ENCODE data around the gene JCAD.

JCAD gene

GRCh38 chr10:30037620-30038336 lies 21.6 kb downstream of the JCAD start:
- no peak overlapping the region for H4K91ac ChIP-seq (ENCODE audit: low read depth, low read length)
- no peak overlapping the region for H3K4me2 ChIP-seq (ENCODE audit: low read length)
- no CpG with 5 or more reads among the region's 10 CpGs for WGBS (ENCODE audit: extremely low coverage, insufficient coverage, insufficient read length)
- H3K23ac ChIP-seq (ENCODE audit: low read length): no peak overlapping the region
- no peak overlapping the region for H2BK5ac ChIP-seq (ENCODE audit: low read depth, low read length, poor library complexity)
- no peak overlapping the region for H3K9ac ChIP-seq (ENCODE audit: low read length)
- peaks cover 12% of the 10 kb centered on the region in 2 experiments for H3K36me3 ChIP-seq (ENCODE audit: control insufficient read depth in 1 of 2, insufficient read depth in 2 of 2, low read length in 2 of 2)
- H3K79me2 ChIP-seq (ENCODE audit: control insufficient read depth, insufficient read depth, low read length, poor library complexity): no peaks in the 10 kb centered on the region
- no peak overlapping the region for H4K12ac ChIP-seq (ENCODE audit: low read depth, low read length)
- H3K4me3 ChIP-seq (ENCODE audit: low read depth, low read length): no peak overlapping the region
- H4K8ac ChIP-seq (ENCODE audit: low read depth, low read length): no peak overlapping the region
- no peak for DNase-seq
- no peak overlapping the region for H3K4ac ChIP-seq (ENCODE audit: low read depth, low read length)
- no peaks in the 10 kb centered on the region for H3K79me1 ChIP-seq (ENCODE audit: low read length)
- no peaks in the 10 kb centered on the region for H3K9me3 ChIP-seq (ENCODE audit: insufficient read depth, low read depth, low read length)
- no peak overlapping the region for H3K14ac ChIP-seq (ENCODE audit: low read length)
- H2AFZ ChIP-seq (ENCODE audit: insufficient read depth, low read length, poor library complexity): no peak overlapping the region
- H2BK12ac ChIP-seq (ENCODE audit: low read length): no peak overlapping the region
- H3K18ac ChIP-seq (ENCODE audit: low read length): no peak overlapping the region
- H3K4me1 ChIP-seq (ENCODE audit: control insufficient read depth in 1 of 2, insufficient read depth in 2 of 2, low read length in 2 of 2): no peaks in the 10 kb centered on the region
- no peak overlapping the region for H2AK5ac ChIP-seq (ENCODE audit: low read length)
- no peaks in the 10 kb centered on the region for H3K27me3 ChIP-seq (ENCODE audit: insufficient read depth, low read length)
- H3K27ac ChIP-seq (ENCODE audit: low read depth, low read length): no peak overlapping the region
- H2BK120ac ChIP-seq (ENCODE audit: insufficient read depth, low read length, poor library complexity): no peak overlapping the region

GRCh38 chr10:30036811-30037210 lies 22.6 kb downstream of the JCAD start:
- no peak overlapping the region for H4K91ac ChIP-seq (ENCODE audit: low read depth, low read length)
- no peaks in the 10 kb centered on the region for H3K4me1 ChIP-seq (ENCODE audit: control insufficient read depth in 1 of 2, insufficient read depth in 2 of 2, low read length in 2 of 2)
- peaks cover 10 to 12% of the 10 kb centered on the region in 2 experiments for H3K36me3 ChIP-seq (ENCODE audit: control insufficient read depth in 1 of 2, insufficient read depth in 2 of 2, low read length in 2 of 2)
- H3K4me3 ChIP-seq (ENCODE audit: low read depth, low read length): no peak overlapping the region
- no peak overlapping the region for H4K8ac ChIP-seq (ENCODE audit: low read depth, low read length)
- H3K79me1 ChIP-seq (ENCODE audit: low read length): no peaks in the 10 kb centered on the region
- H2BK12ac ChIP-seq (ENCODE audit: low read length): no peak overlapping the region
- no peak overlapping the region for H4K12ac ChIP-seq (ENCODE audit: low read depth, low read length)
- no peaks in the 10 kb centered on the region for H3K79me2 ChIP-seq (ENCODE audit: control insufficient read depth, insufficient read depth, low read length, poor library complexity)
- H2AK5ac ChIP-seq (ENCODE audit: low read length): no peak overlapping the region
- H3K9ac ChIP-seq (ENCODE audit: low read length): no peak overlapping the region
- H3K4ac ChIP-seq (ENCODE audit: low read depth, low read length): no peak overlapping the region
- no peak overlapping the region for H3K18ac ChIP-seq (ENCODE audit: low read length)
- H2BK120ac ChIP-seq (ENCODE audit: insufficient read depth, low read length, poor library complexity): no peak overlapping the region
- no peak overlapping the region for H3K14ac ChIP-seq (ENCODE audit: low read length)
- DNase-seq: no peak
- H3K27me3 ChIP-seq (ENCODE audit: insufficient read depth, low read length): no peaks in the 10 kb centered on the region
- no peak overlapping the region for H2AFZ ChIP-seq (ENCODE audit: insufficient read depth, low read length, poor library complexity)
- no peak overlapping the region for H3K27ac ChIP-seq (ENCODE audit: low read depth, low read length)
- no peak overlapping the region for H3K23ac ChIP-seq (ENCODE audit: low read length)
- no CpG with 5 or more reads among the region's 8 CpGs for WGBS (ENCODE audit: extremely low coverage, insufficient coverage, insufficient read length)
- no peak overlapping the region for H3K4me2 ChIP-seq (ENCODE audit: low read length)
- no peak overlapping the region for H2BK5ac ChIP-seq (ENCODE audit: low read depth, low read length, poor library complexity)
- H3K9me3 ChIP-seq (ENCODE audit: insufficient read depth, low read depth, low read length): no peaks in the 10 kb centered on the region

GRCh38 chr10:30036341-30036740 lies 23.0 kb downstream of the JCAD start:
- Histone ChIP-seq H2BK12ac (ENCODE audit: low read length) (no peak overlapping the region), H4K8ac (ENCODE audit: low read depth, low read length) (no peak overlapping the region), H4K12ac (ENCODE audit: low read depth, low read length) (no peak overlapping the region), H3K4me2 (ENCODE audit: low read length) (no peak overlapping the region), H3K4me1 (ENCODE audit: control insufficient read depth in 1 of 2, insufficient read depth in 2 of 2, low read length in 2 of 2) (no peaks in the 10 kb centered on the region), H2BK5ac (ENCODE audit: low read depth, low read length, poor library complexity) (no peak overlapping the region), H2BK120ac (ENCODE audit: insufficient read depth, low read length, poor library complexity) (no peak overlapping the region), H2AK5ac (ENCODE audit: low read length) (no peak overlapping the region), H2AFZ (ENCODE audit: insufficient read depth, low read length, poor library complexity) (no peak overlapping the region), H3K36me3 (ENCODE audit: control insufficient read depth in 1 of 2, insufficient read depth in 2 of 2, low read length in 2 of 2) (peaks cover 10 to 12% of the 10 kb centered on the region in 2 experiments), H4K91ac (ENCODE audit: low read depth, low read length) (no peak overlapping the region), H3K9me3 (ENCODE audit: insufficient read depth, low read depth, low read length) (no peaks in the 10 kb centered on the region), H3K23ac (ENCODE audit: low read length) (no peak overlapping the region), H3K18ac (ENCODE audit: low read length) (no peak overlapping the region), H3K79me1 (ENCODE audit: low read length) (no peaks in the 10 kb centered on the region), H3K4ac (ENCODE audit: low read depth, low read length) (no peak overlapping the region), H3K27ac (ENCODE audit: low read depth, low read length) (no peak overlapping the region), H3K9ac (ENCODE audit: low read length) (no peak overlapping the region), H3K79me2 (ENCODE audit: control insufficient read depth, insufficient read depth, low read length, poor library complexity) (no peaks in the 10 kb centered on the region), H3K27me3 (ENCODE audit: insufficient read depth, low read length) (no peaks in the 10 kb centered on the region), H3K4me3 (ENCODE audit: low read depth, low read length) (no peak overlapping the region), H3K14ac (ENCODE audit: low read length) (no peak overlapping the region)
- WGBS (ENCODE audit: extremely low coverage, insufficient coverage, insufficient read length): no CpG with 5 or more reads among the region's 3 CpGs
- no peak for DNase-seq

DNA sequence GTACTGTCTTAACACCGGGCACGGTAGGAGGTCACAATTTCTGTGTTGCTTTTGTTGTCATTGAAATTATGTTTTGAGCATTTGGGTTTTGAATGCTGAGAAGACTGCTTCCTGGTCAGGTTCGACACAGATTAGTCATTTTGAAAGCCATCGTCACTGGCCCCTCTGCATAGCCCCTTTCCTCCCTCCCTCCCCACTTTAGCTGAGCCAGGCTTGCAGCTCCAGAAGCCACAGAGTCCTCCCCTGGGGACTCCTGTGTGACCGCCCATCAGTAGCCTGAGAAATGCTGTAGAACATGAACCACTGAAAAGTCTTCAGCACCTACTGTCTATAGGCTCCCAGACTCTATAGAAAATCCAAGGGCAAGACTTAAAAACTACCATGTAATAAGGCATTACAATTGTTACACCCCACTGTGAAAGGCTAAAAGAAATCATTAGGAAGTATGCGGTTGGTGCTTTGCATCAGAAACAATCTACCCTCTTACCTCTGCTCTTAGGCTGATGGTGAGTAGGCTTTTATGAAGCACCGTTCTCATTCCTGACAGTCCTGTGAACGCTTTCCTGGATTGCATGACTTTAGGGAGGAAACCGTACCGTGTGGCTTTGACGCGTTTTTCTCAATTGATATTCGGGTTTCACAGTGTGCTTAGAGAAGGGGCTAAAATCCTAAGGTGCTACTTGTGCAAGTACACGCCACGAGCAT lies 24.8 kb downstream of the JCAD start:
- Histone ChIP-seq H3K4me1 (ENCODE audit: control insufficient read depth in 1 of 2, insufficient read depth in 2 of 2, low read length in 2 of 2) (no peaks in the 10 kb centered on the region), H2BK5ac (ENCODE audit: low read depth, low read length, poor library complexity) (no peak overlapping the region), H3K18ac (ENCODE audit: low read length) (no peak overlapping the region), H3K4ac (ENCODE audit: low read depth, low read length) (no peak overlapping the region), H2BK12ac (ENCODE audit: low read length) (no peak overlapping the region), H2AFZ (ENCODE audit: insufficient read depth, low read length, poor library complexity) (no peak overlapping the region), H3K4me3 (ENCODE audit: low read depth, low read length) (no peak overlapping the region), H4K91ac (ENCODE audit: low read depth, low read length) (no peak overlapping the region), H3K9ac (ENCODE audit: low read length) (no peak overlapping the region), H4K12ac (ENCODE audit: low read depth, low read length) (no peak overlapping the region), H3K79me1 (ENCODE audit: low read length) (no peaks in the 10 kb centered on the region), H3K9me3 (ENCODE audit: insufficient read depth, low read depth, low read length) (no peaks in the 10 kb centered on the region), H3K27ac (ENCODE audit: low read depth, low read length) (no peak overlapping the region), H2AK5ac (ENCODE audit: low read length) (no peak overlapping the region), H3K4me2 (ENCODE audit: low read length) (no peak overlapping the region), H3K27me3 (ENCODE audit: insufficient read depth, low read length) (no peaks in the 10 kb centered on the region), H3K14ac (ENCODE audit: low read length) (no peak overlapping the region), H3K36me3 (ENCODE audit: control insufficient read depth in 1 of 2, insufficient read depth in 2 of 2, low read length in 2 of 2) (peaks cover 6 to 12% of the 10 kb centered on the region in 2 experiments), H3K79me2 (ENCODE audit: control insufficient read depth, insufficient read depth, low read length, poor library complexity) (no peaks in the 10 kb centered on the region), H4K8ac (ENCODE audit: low read depth, low read length) (no peak overlapping the region), H3K23ac (ENCODE audit: low read length) (no peak overlapping the region), H2BK120ac (ENCODE audit: insufficient read depth, low read length, poor library complexity) (no peak overlapping the region)
- WGBS (ENCODE audit: extremely low coverage, insufficient coverage, insufficient read length): no CpG with 5 or more reads among the region's 15 CpGs
- DNase-seq: no peak

Data from trophoblast cell (in vitro differentiated cells and primary cell).